Midbrain (tissue), 1 donor: ENCODE data around the gene C16orf90.
"Not testable (repeated sequence)": the region's sequence is repeated elsewhere in the genome, so short reads cannot be mapped to it uniquely, and the experiment has no call there.

Experiments
- DNase-seq: peaks from one replicate; lab custom pipeline; 2025; lab: John Stamatoyannopoulos, UW

The C16orf90 gene

DNA sequence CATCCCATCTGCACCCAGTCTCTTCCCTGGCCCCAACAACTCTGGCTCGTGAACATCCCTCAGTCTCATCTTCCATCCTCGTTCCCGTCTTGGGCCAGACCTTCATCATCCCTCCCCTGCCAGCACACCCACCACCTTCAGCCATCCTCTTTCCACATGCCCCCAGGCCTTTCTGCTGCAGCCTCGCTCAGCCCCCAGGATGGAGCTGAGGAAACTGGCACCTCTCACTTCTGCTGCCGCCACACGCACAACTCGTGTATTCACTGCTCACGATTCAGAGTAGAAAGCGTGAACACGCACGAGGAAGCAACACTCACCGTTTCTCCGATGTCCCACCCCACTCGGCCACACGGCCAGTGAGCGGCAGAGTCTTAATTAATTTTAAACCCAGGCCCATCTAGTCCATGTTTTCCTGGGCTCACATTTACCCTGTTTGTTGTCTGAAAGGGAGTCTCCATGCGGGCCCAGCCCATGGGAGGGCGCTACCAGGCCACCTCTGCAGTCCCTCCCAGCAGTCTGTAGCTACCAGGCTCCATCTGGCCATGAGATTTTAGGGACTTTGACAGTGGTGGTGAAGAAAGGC is 12.5 kb downstream of the C16orf90 start:
- DNase-seq = no peak

DNA sequence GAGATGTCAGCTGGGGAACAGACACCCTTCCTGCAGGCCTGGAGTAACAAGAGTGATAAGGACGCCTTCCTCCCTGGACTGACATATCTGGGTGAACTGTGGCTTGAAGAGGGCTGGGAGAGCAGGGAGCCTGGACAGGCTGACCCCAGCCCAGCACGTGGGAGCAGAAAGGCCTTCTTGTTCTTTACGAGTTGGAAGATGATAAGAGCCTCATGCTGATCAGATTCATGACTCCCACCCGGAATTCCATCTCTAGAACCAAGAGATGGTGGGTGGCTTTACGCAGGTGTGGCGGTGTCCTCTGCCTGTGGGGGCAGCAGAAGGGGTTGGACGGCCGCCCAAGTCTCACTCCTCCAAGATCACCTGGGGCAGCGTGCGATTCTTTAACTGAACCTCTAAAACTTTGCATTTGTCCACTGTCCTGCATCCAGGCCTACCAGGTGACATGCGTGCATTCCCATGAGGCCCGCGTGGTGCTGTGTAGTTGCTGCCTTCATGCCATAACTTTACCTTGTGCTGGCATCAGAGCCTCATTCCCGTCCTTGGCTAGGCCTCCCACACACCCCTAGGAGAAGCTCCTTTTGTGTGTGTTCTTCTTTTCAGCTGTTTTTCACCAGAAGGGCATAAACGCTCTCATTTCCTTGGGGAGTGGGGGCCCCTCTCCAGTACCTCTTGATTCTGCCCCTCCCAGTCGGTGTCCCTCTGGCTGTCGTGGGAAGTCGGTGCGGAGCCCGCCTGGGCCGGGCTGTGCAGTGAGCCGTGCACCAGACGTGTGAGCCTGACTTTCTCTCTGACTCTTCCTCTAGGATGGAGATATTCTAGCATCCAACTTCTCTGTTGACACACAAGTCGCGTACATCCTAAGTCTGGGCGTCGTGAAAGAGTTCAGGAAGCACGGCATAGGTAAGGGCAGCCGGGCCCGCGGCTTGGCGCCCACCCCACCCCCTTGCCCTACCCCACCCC is 13.3 kb downstream of the C16orf90 start:
- DNase-seq = no peak

DNA sequence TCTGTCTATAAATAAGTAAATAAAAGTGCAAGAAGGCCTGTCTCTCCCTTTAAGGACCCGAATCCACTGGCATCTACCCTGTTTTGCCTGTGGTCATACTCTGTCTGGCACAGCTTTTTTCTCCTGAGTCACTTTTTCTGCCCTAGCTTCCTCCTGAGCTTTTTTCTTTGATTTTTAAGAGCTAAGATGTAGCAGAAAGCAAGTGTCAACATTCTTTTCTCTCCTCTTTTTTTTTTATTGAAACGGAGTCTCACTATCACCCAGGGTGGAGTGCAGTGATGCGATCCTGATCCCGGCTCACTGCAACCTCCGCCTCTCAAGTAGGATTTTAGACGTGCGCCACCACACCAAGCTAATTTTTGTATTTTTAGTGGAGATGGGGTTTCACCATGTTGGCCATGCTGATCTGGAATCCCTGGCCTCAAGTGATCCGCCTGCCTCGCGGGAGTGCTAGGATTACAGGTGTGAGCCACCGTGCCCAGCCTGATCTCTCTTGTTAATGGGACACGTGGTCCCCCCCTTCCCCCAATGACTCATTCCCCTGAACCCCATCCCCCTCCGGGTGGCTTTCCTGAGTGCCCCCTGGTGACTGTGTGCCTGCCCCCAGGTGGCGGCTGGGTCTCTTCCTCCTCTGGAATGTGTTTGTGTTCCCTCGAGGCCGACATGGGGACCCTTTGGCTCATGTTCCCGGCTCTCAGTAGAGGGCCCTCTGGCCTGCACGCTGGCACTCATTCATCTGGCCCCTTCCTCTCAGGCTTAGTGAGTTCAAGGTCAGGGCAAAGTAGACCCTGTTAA is 14.2 kb downstream of the C16orf90 start:
- no peak for DNase-seq

DNA sequence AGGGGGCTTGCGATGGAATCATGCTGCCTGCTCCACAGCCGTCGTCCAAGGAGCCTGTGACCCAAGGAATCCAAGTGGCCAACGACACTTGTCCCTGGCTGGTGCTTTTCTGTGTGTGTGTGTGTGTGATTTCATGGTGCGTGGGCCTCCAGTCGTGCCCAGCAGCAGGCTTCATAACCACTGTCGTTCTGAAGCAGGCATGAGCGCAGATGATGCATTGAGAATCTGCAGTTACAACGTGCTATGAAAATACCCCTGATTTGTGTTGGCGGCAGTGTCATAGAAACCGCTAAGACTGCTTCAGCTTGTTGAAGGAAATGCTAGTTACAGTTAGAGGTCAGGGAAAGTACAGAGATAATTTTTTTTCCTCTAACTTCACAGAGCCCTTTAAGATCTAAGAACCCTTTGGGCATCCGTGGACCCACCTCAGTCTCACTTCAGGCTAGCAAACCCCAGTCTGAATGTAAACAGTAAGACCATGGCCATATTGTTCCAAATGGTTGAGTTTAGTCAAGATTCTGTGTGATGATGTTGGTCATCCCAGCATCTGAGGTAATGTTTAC is 15.6 kb downstream of the C16orf90 start:
- DNase-seq = no peak

DNA sequence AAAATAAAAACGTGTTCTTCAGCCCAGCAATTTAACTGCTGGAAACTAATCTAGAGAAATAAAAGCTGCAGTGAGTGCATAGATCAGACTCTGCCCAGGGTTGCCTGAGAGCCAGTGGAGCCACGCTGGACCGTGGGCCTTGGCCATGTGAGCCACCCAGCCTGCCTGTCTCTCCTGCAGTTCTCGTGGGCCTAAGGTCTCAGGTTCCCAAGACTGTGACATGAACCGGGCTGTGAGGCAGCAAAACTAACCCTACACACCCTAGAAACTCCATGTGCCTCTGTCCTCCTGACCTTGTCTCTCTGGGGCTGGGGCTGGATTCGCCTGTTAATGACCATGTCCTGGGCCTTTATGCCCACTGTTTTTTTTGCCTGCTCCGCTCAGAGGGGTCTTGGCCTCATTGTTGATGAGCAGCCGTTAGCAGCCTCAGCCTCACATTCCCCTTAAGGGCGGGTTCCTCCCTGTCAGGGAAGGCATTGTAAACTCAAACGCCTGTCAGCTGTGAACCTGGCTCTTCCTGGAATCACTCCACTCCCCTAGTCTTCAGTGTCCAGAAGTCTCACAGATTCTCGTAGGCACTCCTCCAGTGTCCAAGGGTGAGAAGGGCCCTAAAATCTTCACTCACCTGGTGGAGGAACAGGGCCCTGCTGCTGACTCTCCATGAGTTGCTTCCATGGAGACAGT is 16.9 kb downstream of the C16orf90 start:
- DNase-seq = no peak

DNA sequence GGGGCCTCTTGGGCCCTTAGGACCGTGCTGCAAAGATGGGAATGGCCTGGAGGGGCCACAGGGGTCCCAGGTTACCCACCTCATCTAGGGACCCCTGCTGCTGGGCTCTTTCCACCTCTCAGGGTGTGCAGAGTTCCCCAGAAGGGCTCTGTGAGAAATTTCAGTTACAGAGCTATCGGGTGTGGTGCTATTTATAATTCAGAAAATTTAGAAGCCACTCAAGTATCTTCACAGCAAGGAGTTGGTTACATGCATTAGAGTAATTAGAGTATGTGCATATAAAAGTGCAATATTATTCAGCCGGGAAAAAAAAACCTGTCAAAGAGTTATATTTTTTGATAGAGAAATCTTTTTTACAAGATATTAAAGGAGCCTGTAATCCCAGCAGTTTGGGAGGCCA is 18.9 kb downstream of the C16orf90 start:
- DNase-seq = no peak

DNA sequence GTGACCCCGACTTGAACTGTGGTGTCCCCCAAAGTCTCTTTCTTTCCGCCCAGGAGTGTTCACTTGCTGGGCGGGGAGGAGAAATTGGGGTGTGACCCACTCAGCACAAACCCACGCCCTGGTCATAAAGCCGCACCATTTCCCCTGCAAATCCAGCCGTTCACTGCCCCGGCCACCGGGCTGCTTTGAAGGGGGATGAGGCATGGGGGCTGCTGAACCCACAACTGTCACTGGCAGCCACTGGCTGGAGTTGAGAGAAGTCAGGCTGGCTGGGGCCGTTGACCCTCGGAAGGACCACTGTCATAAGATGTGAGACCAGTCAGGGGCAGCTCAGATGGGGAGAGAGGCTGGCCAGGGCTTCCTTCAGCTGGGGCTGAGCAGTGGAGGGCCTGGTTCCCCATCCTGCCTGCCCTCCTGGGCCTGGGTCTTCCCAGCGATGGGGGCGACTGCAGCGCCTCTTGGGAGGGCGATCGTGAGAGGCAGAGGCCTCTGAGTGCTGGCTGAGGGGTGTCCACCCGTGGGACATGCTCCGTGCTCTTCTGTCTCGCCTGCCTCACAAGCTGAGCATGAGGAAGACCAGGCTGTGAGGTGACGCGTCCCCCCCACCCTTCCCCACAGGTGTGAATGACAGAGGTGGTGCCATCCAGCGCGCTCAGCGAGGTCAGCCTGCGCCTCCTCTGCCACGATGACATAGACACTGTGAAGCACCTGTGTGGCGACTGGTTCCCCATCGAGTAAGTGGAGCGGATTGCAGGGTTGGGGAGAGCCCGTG is 19.5 kb downstream of the C16orf90 start:
- no peak for DNase-seq

DNA sequence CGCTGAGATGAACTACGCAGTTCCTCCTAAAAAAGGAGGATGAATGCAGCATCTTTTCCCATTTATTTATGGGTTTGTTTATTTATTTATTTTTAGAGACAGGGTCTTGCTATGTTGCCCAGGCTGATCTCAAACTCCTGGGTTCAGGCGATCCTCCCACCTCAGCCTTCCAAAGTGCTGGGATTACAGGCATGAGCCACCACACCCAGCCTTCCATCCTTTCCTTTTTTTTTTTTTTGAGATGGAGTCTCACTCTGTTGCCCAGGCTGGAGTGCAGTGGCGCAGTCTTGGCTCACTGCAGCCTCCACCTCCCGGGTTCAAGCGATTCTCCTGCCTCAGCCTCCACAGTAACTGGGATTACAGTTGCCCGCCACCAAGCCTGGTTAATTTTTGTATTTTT is 20.4 kb downstream of the C16orf90 start:
- not testable (repeated sequence) for DNase-seq

DNA sequence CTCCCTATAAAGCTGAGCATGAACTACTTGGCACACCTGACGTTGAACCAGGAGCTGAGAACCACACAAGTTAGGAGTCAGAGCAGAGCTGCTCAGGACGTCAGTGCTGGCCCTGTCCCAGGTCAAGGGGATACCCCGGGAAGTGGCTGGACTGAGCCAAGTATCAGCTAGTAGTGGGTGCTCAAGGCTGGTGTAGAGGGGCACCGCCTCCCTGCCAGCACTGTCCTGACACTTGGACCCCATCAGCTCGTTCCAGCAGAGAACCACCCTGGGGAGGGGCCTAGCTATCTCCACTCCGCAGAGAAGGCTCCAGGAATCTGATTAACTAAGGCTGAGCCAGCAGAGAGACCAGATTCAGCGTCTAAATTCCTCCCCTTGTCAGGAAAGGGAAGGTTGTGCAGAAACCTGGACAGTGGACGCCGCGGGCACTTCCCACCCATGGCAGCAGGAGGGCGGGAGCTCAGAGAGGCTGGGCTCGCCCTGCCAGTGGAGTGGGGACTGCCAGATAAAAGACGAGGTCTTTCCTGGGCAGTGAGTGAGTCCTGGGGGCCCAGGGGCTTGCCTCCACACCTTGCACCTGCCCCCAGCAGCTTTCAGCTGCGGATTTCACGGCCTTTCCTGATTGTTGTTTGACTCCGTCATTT is 21.0 kb downstream of the C16orf90 start:
- no peak for DNase-seq

DNA sequence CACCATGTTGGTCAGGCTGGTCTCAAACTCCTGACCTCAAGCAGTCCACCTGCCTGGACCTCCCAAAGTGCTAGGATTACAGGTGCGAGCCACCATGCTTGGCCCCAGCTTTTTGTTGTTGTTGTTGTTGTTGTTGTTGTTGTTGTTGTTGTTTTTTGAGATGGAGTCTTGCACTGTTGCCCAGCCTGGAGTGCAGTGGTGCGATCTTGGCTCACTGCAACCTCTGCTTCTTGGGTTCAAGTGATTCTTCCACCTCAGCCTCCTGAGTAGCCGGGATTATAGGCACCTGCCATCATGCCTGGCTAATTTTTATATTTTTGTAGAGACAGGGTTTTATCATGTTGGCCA is 21.7 kb downstream of the C16orf90 start:
- DNase-seq = not testable (repeated sequence)

DNA sequence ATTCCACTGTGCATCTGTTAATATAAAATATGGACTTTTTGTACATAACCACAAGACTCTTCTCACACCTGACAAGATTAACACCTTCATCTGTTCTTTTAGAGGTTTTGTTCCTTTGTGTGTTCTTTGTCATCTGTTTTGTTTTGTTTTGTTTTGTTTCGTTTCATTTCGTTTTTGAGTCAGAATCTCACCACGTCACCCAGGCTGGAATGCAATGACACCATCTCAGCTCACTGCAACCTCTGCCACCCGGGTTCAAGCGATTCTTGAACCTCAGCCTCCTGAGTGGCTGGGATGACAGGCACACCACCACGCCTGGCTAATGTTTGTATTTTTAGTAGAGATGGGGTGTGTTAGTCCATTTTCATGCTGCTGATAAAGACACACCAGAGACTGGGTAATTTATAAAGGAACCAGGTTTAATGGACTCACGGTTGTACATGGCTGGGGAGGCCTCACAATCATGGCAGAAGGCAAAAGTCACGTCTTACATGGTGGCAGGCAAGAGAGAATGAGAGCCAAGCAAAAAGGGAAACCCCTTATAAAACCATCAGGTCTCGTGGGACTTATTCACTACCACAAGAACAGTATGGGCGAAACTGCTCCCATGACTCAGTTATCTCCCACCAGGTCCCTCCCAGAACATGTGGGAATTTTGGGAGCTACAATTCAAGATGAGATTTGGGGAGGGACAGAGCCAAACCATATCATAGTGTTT is 22.3 kb downstream of the C16orf90 start:
- DNase-seq = no peak

DNA sequence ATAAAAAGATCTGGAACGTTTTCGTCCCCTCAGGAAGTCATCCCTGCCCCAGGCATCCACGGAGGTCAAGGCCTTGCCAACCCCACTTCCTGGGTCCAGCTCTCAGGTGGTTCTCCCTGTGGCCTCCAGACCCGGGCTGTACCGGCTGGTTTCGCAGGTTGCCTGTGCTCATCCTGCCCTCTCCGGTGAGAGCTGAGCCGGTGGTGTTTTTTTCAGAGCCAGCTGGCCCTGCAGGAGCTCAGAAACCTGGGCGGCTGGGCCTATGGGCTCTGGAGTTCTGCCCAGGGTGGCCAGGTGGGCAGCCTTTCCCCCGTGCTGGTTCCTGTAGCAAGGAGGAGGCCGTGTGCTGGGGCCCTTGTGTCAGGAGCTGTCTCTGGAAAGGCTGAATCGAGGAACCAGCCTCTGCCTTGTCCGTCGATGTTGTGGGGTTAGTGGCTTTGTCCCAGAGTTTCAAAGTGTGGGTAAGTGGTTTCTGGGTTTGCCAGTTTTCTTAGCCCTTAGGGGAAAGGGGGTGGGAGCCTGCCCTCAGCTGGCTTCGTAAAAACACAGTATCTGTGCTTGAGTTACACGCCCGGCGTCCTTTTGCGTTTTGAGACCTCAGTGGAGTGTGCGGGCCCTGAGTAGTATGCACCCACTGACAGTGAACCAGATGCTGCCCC is 23.6 kb downstream of the C16orf90 start:
- DNase-seq = no peak

DNA sequence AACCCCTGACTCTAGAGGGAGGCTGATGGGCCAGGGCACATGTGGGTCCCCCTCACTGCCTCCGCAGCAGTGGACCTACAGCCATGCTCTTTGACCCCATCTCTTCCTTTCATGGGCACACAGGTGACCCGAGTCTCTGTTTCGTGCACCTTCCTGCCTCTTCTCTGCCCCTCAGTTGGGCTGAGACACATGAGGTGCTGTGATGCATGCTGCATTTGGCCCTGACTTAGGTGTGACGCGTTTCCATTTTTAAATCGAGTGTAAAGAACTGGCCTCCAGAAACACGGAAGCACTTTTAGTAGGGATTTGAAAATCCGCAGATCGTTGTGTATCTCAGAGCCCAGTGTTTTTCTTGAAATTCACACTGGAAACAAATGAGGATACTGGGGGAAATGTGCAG is 24.6 kb downstream of the C16orf90 start:
- no peak for DNase-seq

DNA sequence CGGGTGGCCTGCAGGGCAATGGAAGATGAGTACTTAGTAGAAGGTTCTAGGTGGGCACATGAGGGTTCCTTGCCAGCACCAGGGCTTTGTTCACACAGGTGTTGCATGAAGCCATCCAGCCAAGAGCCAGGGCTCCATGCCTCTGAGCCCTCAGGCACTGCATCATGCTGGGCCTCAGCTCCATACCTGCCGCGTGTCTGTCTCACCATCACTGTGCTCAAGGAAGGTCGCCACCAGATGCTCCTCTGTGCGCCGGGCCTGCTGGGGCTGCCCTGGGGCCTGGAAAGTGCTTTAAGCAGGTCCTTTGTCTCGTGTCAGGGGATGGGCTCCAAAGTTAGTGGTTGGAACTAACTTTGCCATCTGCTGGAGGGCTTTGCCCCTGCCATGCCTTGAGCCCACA is 25.6 kb downstream of the C16orf90 start:
- DNase-seq = no peak

DNA sequence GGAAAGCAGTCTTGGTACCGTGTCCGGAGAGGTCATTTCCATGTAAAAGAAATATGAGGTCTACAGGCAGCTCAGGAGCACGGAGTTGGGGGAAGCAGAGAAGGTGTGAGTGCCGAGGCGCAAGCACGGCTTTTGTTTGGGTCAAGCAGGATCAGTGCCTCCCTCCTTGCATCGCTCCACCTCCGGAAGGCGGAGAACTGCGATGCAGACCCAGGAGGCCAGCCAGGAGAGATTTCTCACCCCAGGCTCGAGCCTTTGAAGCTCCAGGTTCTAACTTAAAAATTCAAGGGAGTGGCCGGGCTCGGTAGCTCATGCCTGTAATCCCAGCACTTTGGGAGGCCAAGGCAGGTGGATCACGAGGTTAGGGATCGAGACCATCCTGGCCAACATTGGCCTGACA is 26.8 kb downstream of the C16orf90 start:
- DNase-seq = no peak

DNA sequence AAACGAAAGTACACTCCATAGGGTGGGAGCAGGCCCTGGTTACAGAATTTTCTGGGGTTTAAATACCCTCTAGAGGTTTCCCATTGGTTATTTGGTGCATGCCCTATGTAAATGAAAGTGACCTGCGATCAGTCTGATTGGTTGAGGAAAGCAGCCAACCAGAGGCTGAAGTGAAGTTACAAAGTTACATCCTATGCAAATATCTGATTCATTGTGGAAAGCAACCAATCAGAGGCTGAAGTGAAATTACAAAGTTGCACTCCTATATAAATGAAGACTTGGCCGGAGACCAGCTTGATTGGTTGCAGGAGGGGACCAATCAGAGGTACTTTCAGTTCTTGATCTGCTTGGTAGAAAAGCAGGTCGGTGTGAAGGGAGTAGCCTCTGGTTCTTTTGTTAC is 27.4 kb downstream of the C16orf90 start:
- DNase-seq = no peak

DNA sequence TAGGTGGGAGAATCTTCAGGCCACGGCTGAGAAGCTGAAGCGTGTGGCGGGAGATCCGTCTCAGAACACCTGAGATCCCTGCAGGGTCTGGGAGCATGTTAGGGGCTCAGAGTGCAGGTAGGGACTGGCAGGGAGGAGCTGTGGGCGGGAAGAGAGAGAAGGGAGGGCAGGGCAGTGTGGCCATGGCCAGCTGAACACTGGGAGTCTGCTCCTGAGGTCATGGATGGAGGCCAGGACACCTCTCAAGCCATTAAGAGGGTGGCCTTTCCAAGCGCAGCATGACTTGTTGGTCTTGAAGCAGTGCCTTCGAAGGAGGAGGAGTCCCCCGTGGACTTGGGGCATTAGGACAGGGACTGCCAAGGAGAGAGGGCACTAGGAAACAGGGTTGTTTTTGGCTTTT is 28.1 kb downstream of the C16orf90 start:
- DNase-seq = no peak

DNA sequence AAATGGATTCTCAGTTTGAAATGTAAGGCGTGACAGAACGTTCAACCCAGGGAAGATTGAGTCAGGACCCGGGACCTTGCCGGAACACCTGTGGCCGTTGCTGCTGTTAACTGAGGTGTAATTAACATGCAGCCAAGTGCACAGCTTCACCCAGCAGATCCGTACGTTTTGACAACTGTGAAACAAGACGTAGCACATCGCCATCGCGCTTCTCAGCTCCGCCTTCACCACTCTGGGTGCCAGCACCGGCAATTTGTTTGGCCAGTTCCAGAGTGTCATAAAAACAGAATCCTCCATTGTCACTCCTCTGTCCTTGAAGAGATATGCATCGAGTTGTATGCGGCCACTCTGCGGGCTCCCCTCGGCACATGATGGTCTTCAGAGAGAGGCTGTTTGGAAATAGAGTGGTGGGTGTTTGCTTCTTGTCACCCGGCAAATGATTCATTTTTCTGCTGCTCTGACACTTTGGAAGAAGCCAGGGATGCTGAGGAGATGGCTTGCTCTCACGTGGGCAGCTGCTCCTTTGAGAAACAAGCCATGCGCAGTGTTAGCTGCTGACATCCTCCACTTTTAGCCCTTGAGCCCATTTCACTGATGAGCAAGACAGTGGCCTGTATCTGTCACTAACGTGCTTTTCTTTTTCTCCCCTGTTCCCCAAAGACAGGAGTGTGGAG is 29.2 kb downstream of the C16orf90 start:
- no peak for DNase-seq

DNA sequence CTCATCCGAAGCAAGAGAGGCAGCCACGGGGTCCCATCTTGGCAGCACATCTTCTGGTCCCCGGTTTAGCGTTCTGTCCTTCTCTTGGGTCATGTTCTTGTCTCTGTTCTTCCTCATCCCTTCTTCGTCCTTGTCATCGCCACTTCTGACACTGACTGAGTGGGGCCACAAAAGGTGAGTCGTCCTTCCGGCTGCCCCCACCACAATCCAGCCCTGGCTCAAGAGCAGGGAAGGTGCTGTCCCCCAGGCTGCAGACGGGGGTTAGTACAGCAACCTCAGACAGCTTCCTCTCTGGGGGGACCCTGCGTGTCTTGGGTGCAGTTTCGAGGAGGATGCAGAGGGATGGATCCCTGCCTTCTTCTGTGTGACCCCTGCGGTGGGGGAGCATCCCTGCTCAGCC is 30.0 kb downstream of the C16orf90 start:
- no peak for DNase-seq
